NCI-H345 treated with DMSO at 0.1 percent for 48 hours (cell line): ENCODE data around the gene CCDC138.
"Not testable (repeated sequence)": the region's sequence is repeated elsewhere in the genome, so short reads cannot be mapped to it uniquely, and the experiment has no call there.

Experiments used
- DNase-seq: peaks from one replicate; lab custom pipeline; 2025; ENCODE audit not compliant: unreplicated experiment; lab: John Stamatoyannopoulos, UW

The CCDC138 gene

DNA sequence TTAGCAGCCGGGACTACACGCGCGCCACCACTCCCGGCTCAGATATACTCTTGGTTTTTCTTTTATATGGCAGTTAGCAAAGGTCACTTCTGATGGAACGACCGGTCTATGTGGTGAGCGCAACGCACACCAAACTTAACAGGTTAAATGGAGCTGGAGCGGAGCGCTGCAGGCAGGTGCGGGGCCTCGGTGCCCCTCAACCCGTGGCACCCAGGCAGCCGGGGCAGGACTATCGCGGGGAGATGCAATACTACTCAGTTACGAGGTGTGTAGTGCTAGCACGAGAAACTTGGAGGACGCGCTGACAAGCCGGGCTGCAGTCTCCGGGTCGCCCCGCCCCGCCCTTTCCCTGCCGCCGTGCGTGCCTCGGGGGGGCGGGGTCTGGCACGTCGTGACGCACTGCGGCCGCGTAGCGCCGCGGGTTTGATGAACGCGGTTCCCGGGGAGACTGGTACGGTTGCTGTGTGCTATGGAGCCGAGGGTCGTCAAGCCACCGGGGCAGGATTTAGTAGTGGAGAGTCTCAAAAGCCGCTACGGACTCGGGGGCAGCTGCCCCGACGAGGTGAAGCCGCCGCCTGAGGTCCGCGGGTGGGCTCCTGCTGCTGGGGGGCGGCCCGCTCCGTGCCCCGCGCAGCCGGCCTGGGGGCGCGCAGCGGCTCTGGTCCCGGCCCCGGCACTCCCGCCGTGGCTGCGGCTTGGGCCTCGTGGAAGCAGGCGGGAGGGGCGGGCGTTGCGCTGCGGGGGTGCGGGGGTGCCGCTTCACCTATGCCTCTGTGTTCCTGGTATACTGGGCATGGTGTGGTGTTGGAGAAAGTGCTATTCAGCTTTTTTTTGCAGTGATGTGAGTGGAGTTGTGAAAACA, at the start of gene CCDC138:
TSS of gene CCDC138 (plus strand) at position 418 of the 862 bp plus-strand sequence. CDS start at position 470, 52 bp downstream.
- DNase-seq, result peak; percentile 75

- DNase-seq, result not testable (repeated sequence)
Measured at GRCh38 chr2:108757973-108758372, 28.6 kb upstream of the CCDC138 start.

GRCh38 chr2:108762618-108763017, 24.0 kb upstream of the CCDC138 start:
- DNase-seq, result not testable (repeated sequence)

DNA sequence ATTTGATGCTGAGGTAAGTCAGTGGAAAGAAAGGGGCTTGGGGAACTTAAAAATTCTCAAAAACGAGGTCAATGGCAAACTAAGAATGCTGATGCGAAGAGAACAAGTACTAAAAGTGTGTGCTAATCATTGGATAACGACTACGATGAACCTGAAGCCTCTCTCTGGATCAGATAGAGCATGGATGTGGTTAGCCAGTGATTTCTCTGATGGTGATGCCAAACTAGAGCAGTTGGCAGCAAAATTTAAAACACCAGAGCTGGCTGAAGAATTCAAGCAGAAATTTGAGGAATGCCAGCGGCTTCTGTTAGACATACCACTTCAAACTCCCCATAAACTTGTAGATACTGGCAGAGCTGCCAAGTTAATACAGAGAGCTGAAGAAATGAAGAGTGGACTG, 19.9 kb upstream of the CCDC138 start:
- not testable (repeated sequence) for DNase-seq

- not testable (repeated sequence) for DNase-seq
Measured at GRCh38 chr2:108767859-108768258, 18.7 kb upstream of the CCDC138 start.

DNA sequence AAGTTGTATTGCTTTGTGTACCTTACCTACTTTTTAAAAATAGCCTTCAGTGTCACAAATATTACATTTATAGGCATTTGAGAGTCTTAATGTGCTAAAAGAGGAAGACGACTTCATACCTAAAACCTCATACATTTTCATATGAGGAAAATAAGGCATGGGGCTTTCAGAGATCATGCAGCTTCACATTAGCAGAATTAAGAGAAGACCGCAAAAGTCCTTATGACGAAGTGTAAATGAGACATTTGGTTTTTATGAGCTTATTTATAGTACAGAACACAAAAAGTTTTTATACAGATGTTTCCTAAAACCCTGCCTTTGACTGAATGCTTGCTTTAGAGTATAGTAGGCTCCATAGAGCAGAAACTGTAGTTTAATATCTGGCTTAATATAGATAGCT, 10.1 kb upstream of the CCDC138 start:
- no peak for DNase-seq

GRCh38 chr2:108778857-108779256, 7.7 kb upstream of the CCDC138 start:
- no peak for DNase-seq

DNA sequence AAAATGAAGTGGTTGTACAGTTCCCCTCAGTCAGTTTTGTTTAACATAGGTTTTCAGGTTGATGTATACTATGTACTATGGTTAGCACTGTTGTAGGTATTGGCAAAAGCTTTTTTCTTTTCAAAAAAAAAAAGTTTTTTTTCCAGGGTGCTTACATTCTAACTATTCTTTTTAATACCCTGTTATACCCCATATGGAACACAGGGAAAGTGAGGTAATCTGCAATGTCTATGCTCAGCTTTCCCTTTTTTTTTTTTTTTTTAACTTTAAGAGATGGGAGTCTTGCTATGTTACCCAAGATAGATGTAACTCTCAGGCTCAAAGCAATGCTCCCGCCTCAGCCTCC, 590 bp upstream of the CCDC138 start:
- no peak for DNase-seq

GRCh38 chr2:108787216-108787541, 608 bp downstream of the CCDC138 start:
- no peak for DNase-seq

GRCh38 chr2:108803045-108803736, 16.6 kb downstream of the CCDC138 start:
- no peak for DNase-seq

- DNase-seq, result no peak
Measured at GRCh38 chr2:108805032-108805431, 18.5 kb downstream of the CCDC138 start.

DNA sequence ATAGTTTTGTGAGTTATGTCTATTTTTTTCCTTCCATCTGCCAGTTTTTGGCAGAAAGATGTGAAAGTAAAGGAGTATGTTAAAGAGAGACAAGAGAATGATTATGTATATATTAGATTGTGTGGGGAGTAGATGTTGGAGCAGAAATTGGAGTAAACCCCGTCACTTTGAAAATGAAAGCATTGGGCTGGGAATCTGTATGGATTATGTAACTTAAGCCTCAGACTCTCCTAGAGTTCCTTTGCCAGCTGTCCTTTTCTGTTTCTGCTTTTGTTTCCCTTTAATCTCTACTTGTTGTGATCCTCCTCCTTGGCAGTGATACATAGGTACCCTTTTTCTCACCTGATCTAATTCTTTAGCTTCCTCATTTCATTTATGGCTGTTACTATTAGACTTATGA, 19.2 kb downstream of the CCDC138 start:
- DNase-seq, result no peak

DNA sequence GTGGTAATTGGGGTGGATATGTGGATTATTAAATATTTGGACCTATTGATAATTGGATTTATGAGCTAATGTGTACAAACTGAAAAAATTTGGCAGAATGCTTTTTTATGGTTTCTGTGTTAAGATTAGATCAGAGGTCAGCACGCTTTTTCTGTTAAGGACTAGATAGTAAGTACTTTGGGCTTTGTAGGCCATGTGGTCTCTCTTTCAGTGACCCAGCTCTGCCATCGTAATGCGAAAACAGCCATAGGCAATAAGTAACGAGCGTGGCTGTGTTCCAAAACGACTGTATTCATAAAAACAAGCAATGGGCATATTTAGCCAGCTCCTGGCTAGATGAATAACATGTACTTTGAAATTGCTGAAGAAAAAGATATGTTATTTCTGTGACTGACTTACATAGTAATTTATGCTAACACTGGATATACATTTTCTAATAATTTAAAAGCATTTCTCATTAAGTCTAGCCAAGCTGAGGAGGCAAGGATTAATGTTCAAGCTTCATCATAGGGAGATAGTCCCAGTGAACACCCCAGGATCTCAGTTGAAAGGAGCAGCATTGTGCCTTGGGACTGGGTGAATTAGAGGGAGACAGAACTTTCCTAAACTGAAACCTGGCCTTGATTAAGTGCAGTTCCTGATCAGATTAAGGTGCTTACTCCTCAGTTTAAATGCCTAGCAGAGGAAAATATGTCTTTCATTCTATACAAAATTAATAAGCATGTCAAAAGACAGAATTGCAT, 20.0 kb downstream of the CCDC138 start:
- DNase-seq, result no peak

DNA sequence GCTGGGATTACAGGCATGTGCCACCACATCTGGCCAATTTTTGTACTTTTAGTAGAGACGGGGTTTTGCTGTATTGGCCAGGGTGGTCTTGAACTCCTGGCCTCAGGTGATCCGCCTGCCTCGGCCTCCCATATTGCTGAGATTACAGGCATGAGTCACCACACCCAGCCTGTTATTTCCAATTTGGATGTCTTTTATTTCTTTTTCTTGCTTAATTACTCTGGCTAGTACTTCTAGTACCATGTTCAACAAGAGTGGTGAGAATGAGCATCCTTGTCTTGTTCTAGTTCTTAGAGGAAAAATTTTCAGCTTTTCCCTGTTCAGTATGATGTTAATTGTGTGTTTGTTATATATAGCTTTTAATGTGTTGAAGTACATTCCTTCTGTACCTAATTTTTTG, 23.4 kb downstream of the CCDC138 start:
- no peak for DNase-seq

GRCh38 chr2:108810993-108811957, 24.7 kb downstream of the CCDC138 start:
- DNase-seq, result no peak

DNA sequence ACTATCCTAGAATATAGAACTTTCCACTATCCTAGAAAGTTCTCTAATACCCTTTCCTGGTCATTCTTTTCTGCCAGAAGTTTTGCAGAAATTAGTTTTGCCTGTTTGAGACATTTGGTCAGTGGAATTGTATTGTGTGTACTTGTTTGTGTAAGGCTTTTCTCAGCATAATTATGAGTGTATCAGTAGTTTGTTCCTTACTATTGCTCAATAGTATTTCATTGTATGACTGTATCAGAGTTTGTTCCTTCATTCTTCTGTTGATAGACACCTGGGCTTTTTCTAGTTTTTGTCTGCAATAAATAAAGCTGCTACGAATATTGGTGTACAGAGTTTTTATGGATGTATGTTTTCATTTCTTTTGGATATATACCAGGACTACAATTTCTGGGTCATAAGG, 27.2 kb downstream of the CCDC138 start:
- no peak for DNase-seq

DNA sequence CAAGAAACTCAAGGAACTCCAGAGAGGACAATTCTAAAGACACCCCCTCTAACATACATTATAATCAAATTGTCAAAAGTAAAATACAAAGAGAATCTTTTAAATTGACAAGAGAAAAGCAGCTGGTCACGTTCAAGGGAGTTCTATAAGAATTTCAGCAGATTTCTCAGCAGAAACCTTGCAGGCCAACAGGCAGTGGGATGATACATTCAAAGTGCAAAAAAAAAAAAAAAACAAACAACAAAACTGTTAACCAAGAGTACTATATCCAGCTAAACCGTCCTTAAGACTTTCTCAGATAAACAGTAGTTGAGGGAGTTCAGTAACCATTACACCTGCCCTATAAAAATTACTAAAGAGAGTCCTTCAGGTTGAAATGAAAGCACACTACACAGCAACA, 33.9 kb downstream of the CCDC138 start:
- DNase-seq, result no peak

GRCh38 chr2:108823286-108823685, 36.7 kb downstream of the CCDC138 start:
- DNase-seq, result peak; percentile 15

DNA sequence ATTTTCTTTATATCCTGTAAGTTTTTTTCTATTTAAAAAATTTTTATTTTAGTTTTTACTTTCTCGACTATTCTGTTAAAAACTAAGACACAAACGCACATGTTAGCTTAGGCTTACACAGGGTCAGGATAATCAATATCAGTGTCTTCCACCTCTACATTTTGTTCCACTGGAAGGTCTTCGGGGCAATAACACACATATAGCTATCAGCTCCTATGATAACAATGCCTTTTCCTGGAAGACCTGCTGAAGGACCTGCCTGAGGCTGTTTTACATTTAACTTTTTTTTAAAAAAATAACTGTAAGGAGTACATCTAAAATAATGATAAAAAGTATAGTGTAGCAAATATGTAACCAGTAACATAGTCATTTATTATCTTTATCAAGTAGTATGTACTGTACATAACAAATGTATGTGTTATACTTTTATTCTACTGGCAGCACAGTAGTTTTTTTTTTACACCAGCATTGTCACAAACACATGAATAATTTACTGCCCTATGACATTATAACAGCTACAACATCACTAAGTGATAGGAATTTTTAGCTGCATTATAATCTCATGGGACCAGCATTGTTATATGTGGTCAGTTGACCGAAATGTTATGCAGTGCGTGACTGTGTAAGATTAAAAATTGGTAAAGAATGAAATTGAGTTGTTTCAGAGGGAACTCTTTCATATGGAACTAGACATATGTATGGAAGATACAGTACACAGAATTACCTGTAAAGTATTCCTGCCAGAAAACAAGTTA, 37.9 kb downstream of the CCDC138 start:
- no peak for DNase-seq

GRCh38 chr2:108825254-108825653, 38.7 kb downstream of the CCDC138 start:
- no peak for DNase-seq
